Aorta (tissue), 5 donors: Measurements from ENCODE around the gene EIF4E1B. TPM values are rescaled to one million over a fixed set of nuclear protein-coding genes. Genes with fewer than 3 reads are reported as not detected.
A peak's percentile ranks its signal among the peaks of the same experiment; 100 is the strongest.

Experiments used
- ATAC-seq: fragments of 200-7000 bp; cut with Tn5 transposase; one replicate; pipeline ENCODE4 v1.9.1; 2022; ENCODE audit warnings: moderate library complexity; ENCODE audit not compliant: low FRiP score
- DNase-seq, 2 donors: peaks; one replicate each; pipeline ENCODE4 v3.0.0-alpha.2; 2020
- H3K27ac ChIP-seq, 2 donors: one replicate each; pipeline ENCODE4 v1.5.1; 2013; ENCODE audit warnings: low read length in 2 of 2, mild to moderate bottlenecking in 2 of 2, moderate library complexity in 2 of 2, control low read depth in 1 of 2, inconsistent platforms in 1 of 2, low read depth in 1 of 2
- H3K27me3 ChIP-seq, 2 donors: one replicate each; pipeline ENCODE4 v1.6.1; 2013; ENCODE audit warnings: control low read depth in 1 of 2, low read length in 1 of 2, mild to moderate bottlenecking in 1 of 2, moderate library complexity in 1 of 2; ENCODE audit not compliant: insufficient read depth in 2 of 2, control insufficient read depth in 1 of 2
- H3K36me3 ChIP-seq, 2 donors: one replicate each; pipeline ENCODE4 v1.6.1; 2013; ENCODE audit warnings: control low read depth in 1 of 2, low read length in 1 of 2, mild to moderate bottlenecking in 1 of 2; ENCODE audit not compliant: insufficient read depth in 2 of 2, control insufficient read depth in 1 of 2
- H3K4me1 ChIP-seq, 2 donors: one replicate each; pipeline ENCODE4 v1.6.1; 2013; ENCODE audit warnings: low read length in 2 of 2, control low read depth in 1 of 2, mild to moderate bottlenecking in 1 of 2, moderate library complexity in 1 of 2; ENCODE audit not compliant: insufficient read depth in 2 of 2, control insufficient read depth in 1 of 2
- H3K4me3 ChIP-seq, 2 donors: one replicate each; pipeline ENCODE4 v1.5.1; 2013; ENCODE audit warnings: low read length in 2 of 2, control low read depth in 1 of 2, mild to moderate bottlenecking in 1 of 2
- H3K9me3 ChIP-seq: one replicate; pipeline ENCODE4 v1.6.1; 2013; ENCODE audit warnings: mild to moderate bottlenecking, low read length; ENCODE audit not compliant: control insufficient read depth
- WGBS, 2 donors: extraction: QIAGEN DNeasy Blood & Tissue Kit; methylation state at CpG; one replicate each; pipeline ENCODE4 v1.1.7; 2013; 5-methylcytosine and 5-hydroxymethylcytosine counted together
- intact Hi-C, 2 donors: fragments of 100-400 bp; cut with DNase I; formaldehyde crosslinking; loops; one replicate each; pipeline versions ENCODE4 v1.14.2 to v1.15.0; 2022
- polyA plus RNA-seq, 2 donors: library from polyadenylated mRNA; stranded (reverse); fragments of 200-250 nt; gene quantifications; one replicate each; pipeline ENCODE4 v1.2.3, GENCODE V29; 2013
- total RNA-seq, 2 donors: library from RNA; stranded (reverse); fragmentation: NEBNext Ultra II Directional; extraction: Animal tissue kit (Norgen Biotek cat#: 25700); gene quantifications; one replicate each; pipeline ENCODE4 v1.2.1, GENCODE V29; 2021
- donor health status: healthy with polysubstance abuse.
- donor health status: Bipolar disorder and iron deficiency.
- donor health status: DM: no; HTN: no; CAD: no.
- donor health status: DM: no; HTN: no; CAD: no.
- donor health status: DM: yes; HTN: yes; CAD: no.

The EIF4E1B gene
- total and polyA plus RNA-seq, 4 donors, result not detected

- Histone ChIP-seq H3K36me3 (no peaks in the 10 kb centered on the region), H3K27ac (no peak overlapping the region), H3K9me3 (no peaks in the 10 kb centered on the region), H3K27me3 (no peaks in the 10 kb centered on the region), H3K4me1 (no peaks in the 10 kb centered on the region), H3K4me3 (no peak overlapping the region)
- ATAC-seq (no peak), DNase-seq (no peak)
- 59 to 62% methylated on average over 10 of the region's 10 CpGs for WGBS, 2 donors
- intact Hi-C loops, result no loop called here
Measured at GRCh38 chr5:176676361-176676824, 45.9 kb downstream of the EIF4E1B start.

GRCh38 chr5:176677209-176677939 lies 46.9 kb downstream of the EIF4E1B start:
- no peaks in the 10 kb centered on the region for H3K27me3 ChIP-seq
- intact Hi-C loops, result no loop called here
- ATAC-seq, result no peak

DNA sequence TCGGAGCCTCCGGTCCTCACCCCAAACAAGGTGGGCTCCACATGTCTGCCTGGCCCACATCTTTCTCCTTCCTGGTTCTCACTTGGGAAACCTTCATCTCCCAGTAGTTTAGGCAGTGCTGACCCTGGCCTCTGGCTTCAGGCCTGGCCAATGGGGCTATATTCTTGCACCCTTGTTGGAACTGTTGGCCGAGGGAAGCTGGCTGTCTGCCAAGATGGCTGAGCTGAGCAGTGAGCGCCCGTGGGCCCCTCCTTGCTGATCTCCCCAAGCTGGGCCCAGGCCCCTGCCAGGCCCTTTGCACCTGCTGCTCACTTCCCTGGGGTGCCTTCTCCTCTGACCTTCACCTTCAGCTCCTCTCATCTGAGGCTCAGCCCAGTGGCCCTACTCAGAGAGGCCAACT lies 48.1 kb downstream of the EIF4E1B start:
- Histone ChIP-seq H3K4me1 (no peaks in the 10 kb centered on the region), H3K36me3 (no peaks in the 10 kb centered on the region), H3K4me3 (no peak overlapping the region), H3K27me3 (no peaks in the 10 kb centered on the region), H3K27ac (no peak overlapping the region), H3K9me3 (no peaks in the 10 kb centered on the region)
- intact Hi-C loops, result no loop called here
- DNase-seq (no peak), ATAC-seq (no peak)
- WGBS, 2 donors, result 65 to 71% methylated on average over 5 of the region's 5 CpGs

More at GRCh38 chr5:176677209-176677939, 46.9 kb downstream of the EIF4E1B start:
- Histone ChIP-seq H3K4me3 (no peak overlapping the region), H3K9me3 (no peaks in the 10 kb centered on the region), H3K27ac (no peak overlapping the region), H3K36me3 (no peaks in the 10 kb centered on the region), H3K4me1 (no peaks in the 10 kb centered on the region)
- 51 to 56% methylated on average over 12 of the region's 12 CpGs for WGBS, 2 donors
- DNase-seq, result no peak

- no peaks in the 10 kb centered on the region for H3K9me3 ChIP-seq
- ATAC-seq (no peak), DNase-seq (peak in 1 of 2 donors; percentile 45)
- no peaks in the 10 kb centered on the region for H3K36me3 ChIP-seq
- H3K27me3 ChIP-seq, result no peaks in the 10 kb centered on the region
- intact Hi-C loops, result no loop called here
- WGBS, 2 donors, result 29 to 30% methylated on average over 26 to 31 of the region's 31 CpGs
- no peaks in the 10 kb centered on the region for H3K4me1 ChIP-seq
- no peak overlapping the region for H3K27ac ChIP-seq
- H3K4me3 ChIP-seq, result no peak overlapping the region
Measured at GRCh38 chr5:176679365-176680225, 49.1 kb downstream of the EIF4E1B start.

DNA sequence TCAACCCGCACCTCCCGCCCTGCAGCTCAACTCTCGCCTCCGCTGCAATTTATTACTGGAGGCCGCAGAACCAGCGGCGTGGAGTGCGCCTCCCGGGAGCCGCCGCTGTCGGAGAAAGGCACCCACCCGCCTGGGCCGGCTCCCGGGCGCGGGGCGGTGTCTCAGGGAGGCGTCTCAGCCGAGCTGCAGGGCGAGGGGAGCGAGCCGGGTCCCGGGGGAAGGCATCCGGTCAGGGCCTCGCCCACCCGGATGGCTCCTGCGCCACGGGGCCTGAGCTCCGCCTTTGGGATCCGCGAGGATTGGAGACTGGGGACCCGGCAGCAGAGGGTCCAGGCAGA lies 49.7 kb downstream of the EIF4E1B start:
- WGBS, 2 donors, result 2 to 4% methylated on average over 31 to 33 of the region's 33 CpGs
- H3K4me1 ChIP-seq, result no peaks in the 10 kb centered on the region
- H3K27me3 ChIP-seq, result no peaks in the 10 kb centered on the region
- no peaks in the 10 kb centered on the region for H3K9me3 ChIP-seq
- intact Hi-C loops, result no loop called here
- H3K4me3 ChIP-seq, result no peak overlapping the region
- H3K27ac ChIP-seq, result no peak overlapping the region
- DNase-seq (no peak), ATAC-seq (no peak)
- H3K36me3 ChIP-seq, result no peaks in the 10 kb centered on the region

DNA sequence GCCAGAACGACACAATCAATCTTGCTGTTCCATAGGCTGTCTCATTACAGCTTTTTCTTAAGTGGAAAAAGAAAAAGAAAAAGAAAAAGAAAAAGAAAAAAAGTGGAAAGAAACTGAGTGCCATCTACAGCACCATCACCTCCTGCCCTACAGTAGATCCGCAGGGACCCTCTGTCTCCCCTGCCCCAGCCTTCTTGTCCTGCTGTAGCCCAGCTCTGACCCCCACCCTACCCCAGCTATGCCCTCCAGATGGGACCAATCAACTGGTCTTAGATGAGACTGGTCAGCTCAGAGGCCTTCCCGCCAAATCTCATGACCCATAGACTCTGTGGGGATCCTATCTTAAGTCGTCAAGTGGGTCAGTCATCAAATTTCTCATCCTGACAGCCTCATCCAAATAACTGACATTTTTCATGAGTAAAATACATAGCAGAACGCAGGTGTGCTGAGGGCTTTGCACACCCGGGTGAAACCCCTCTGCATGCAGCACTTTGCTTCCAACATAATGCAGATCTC lies 51.6 kb downstream of the EIF4E1B start:
- ATAC-seq (no peak), DNase-seq (no peak)
- Histone ChIP-seq H3K4me1 (no peaks in the 10 kb centered on the region), H3K9me3 (no peaks in the 10 kb centered on the region), H3K27me3 (no peaks in the 10 kb centered on the region), H3K27ac (no peak overlapping the region), H3K36me3 (no peaks in the 10 kb centered on the region), H3K4me3 (no peak overlapping the region)
- 69 to 71% methylated on average over 6 of the region's 6 CpGs for WGBS, 2 donors
- intact Hi-C loops, result no loop called here

DNA sequence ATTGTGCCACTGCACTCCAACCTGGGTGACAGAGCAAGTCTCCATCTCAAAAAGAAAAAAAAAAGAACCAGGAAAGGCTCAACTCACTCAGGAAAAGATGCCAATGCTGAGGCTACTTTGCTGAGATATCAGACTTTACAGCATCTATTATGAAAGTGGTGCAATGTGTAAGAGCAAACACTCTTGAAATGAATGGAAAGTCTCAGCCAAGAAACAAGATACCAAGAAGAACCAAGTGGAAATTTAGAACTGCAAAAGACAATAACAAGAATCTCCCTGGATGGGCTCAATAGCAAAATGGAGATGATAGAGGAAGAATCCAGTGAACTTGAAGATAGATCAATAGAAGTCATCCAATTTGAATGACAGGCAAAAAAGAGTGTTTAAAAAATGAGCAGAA lies 54.5 kb downstream of the EIF4E1B start:
- Histone ChIP-seq H3K4me1 (no peaks in the 10 kb centered on the region), H3K27ac (no peak overlapping the region), H3K27me3 (no peaks in the 10 kb centered on the region), H3K36me3 (no peaks in the 10 kb centered on the region), H3K9me3 (no peaks in the 10 kb centered on the region), H3K4me3 (no peak overlapping the region)
- DNase-seq (no peak), ATAC-seq (no peak)
- intact Hi-C loops, result no loop called here

DNA sequence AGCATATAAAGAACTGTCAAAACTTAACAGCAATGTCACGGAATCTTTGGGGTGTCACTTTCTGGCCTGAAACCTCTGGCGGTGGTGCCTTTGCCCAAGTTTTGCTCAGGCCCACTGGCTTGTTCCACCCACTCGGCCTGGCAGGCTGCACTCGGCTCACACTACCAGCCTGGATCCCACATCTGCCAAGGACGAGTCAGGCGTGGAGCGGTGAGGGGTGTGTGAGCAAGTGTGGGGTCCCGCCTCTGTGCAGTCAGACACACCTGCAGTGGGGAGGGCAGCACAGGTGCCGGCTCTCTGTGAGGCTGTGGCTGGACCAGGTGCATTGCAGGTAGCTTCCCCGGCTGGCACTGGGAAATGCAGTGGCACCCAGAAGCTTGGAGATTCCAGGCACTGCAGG lies 56.8 kb downstream of the EIF4E1B start:
- WGBS, 2 donors, result 81 to 84% methylated on average over 10 of the region's 10 CpGs
- peak in 1 of 2 donors; percentile 26 for DNase-seq
- no peaks in the 10 kb centered on the region for H3K4me1 ChIP-seq

More for the DNA sequence above, 56.8 kb downstream of the EIF4E1B start:
- Histone ChIP-seq H3K27ac (no peak overlapping the region), H3K27me3 (no peaks in the 10 kb centered on the region), H3K4me3 (no peak overlapping the region), H3K36me3 (no peaks in the 10 kb centered on the region), H3K9me3 (peaks cover 2% of the 10 kb centered on the region)
- intact Hi-C loops, result no loop called here
- ATAC-seq, result no peak
